H1 (cell line): ENCODE data around the gene NHEJ1. TPM values are rescaled to one million over a fixed set of nuclear protein-coding genes. Genes with fewer than 3 reads are reported as not detected.

Experiments
- CTCF ChIA-PET: fragments of 300-600 bp; sonication (Branson Sonifier 250); formaldehyde crosslinking; loops from one replicate; lab custom pipeline; 2021; ENCODE audit not compliant: partially characterized antibody; lab: Charles Lee
- POLR2A ChIA-PET: fragments of 300-600 bp; sonication (Branson Sonifier 250); formaldehyde crosslinking; loops from one replicate; lab custom pipeline; 2021; ENCODE audit warnings: inconsistent platforms; ENCODE audit not compliant: partially characterized antibody; lab: Charles Lee
- DNase-seq, 2 experiments: peaks; one replicate each; pipeline versions ENCODE4 v3.0.0 to v3.0.0-alpha.2; 2010 to 2022; ENCODE audit warnings: low spot score in 2 of 2, low read depth in 1 of 2, mixed read lengths in 1 of 2
- FAIRE-seq: peaks from 2 replicates; lab custom pipeline; 2011; peaks lifted over from hg19 to GRCh38; lab: Jason Lieb, UNC
- H2AFZ ChIP-seq: 2 replicates; pipeline ENCODE4 v1.8.1; 2012; ENCODE audit warnings: low read length, inconsistent platforms
- H2AK5ac ChIP-seq: 2 replicates; pipeline ENCODE4 v1.6.1; 2013; ENCODE audit warnings: low read depth, low read length
- H2BK120ac ChIP-seq: replicated peaks from 2 replicates; pipeline ENCODE3; 2013; ENCODE audit warnings: low read depth, low read length, inconsistent platforms
- H2BK12ac ChIP-seq: 2 replicates; pipeline ENCODE4 v1.6.1; 2013; ENCODE audit warnings: low read depth, low read length
- H2BK15ac ChIP-seq: 2 replicates; pipeline ENCODE4 v1.6.1; 2013; ENCODE audit warnings: low read length
- H2BK20ac ChIP-seq: 2 replicates; pipeline ENCODE4 v1.6.1; 2013; ENCODE audit warnings: low read length
- H2BK5ac ChIP-seq: 2 replicates; pipeline ENCODE4 v1.6.1; 2013; ENCODE audit warnings: low read depth, low read length
- H3K14ac ChIP-seq: 2 replicates; pipeline ENCODE4 v1.6.1; 2013; ENCODE audit warnings: inconsistent platforms; ENCODE audit not compliant: insufficient read length
- H3K18ac ChIP-seq: 2 replicates; pipeline ENCODE4 v1.6.1; 2013; ENCODE audit warnings: low read length; ENCODE audit errors: extremely low read depth
- H3K23ac ChIP-seq: 2 replicates; pipeline ENCODE4 v1.6.1; 2013; ENCODE audit warnings: inconsistent platforms; ENCODE audit not compliant: insufficient read length
- H3K23me2 ChIP-seq: 2 replicates; pipeline ENCODE4 v1.6.1; 2013; ENCODE audit warnings: low read depth, low read length
- H3K27ac ChIP-seq: 2 replicates; pipeline ENCODE4 v1.6.1; 2011; ENCODE audit warnings: low read depth, low read length, inconsistent platforms
- H3K27me3 ChIP-seq, 4 experiments: replicated peaks in 1 of 4; 1 replicate in 1 of 4; 2 replicates in 3 of 4; pipeline versions ENCODE4 v1.6.1 to v1.8.1; 2011 to 2013; ENCODE audit warnings: low read length in 3 of 4, mild to moderate bottlenecking in 3 of 4, inconsistent platforms in 2 of 4, mixed read lengths in 2 of 4, moderate library complexity in 1 of 4; ENCODE audit not compliant: control insufficient read depth in 3 of 4, insufficient read depth in 3 of 4; ENCODE audit errors: extremely low read depth in 1 of 4
- H3K36me3 ChIP-seq, 4 experiments: 2 replicates each; pipeline versions ENCODE4 v1.6.1 to v1.8.1; 2011 to 2013; ENCODE audit warnings: mild to moderate bottlenecking in 4 of 4, low read length in 3 of 4, moderate library complexity in 2 of 4, control low read depth in 1 of 4, inconsistent platforms in 1 of 4; ENCODE audit not compliant: insufficient read depth in 4 of 4, control insufficient read depth in 2 of 4
- H3K4ac ChIP-seq: replicated peaks from 2 replicates; pipeline ENCODE3; 2013; ENCODE audit warnings: low read length, low read depth, mixed read lengths, inconsistent platforms; ENCODE audit not compliant: insufficient read length
- H3K4me1 ChIP-seq, 4 experiments: replicated peaks in 1 of 4; 1 replicate in 1 of 4; 2 replicates in 3 of 4; pipeline versions ENCODE4 v1.6.1 to v1.8.1; 2011 to 2013; ENCODE audit warnings: low read length in 3 of 4, inconsistent platforms in 2 of 4, mixed read lengths in 1 of 4; ENCODE audit not compliant: insufficient read depth in 4 of 4, control insufficient read depth in 3 of 4
- H3K4me2 ChIP-seq, 2 experiments: 2 replicates each; pipeline versions ENCODE4 v1.6.1 to v1.8.1; 2011 to 2013; ENCODE audit warnings: low read depth in 2 of 2, low read length in 2 of 2, control low read depth in 1 of 2, inconsistent platforms in 1 of 2, mild to moderate bottlenecking in 1 of 2; ENCODE audit not compliant: insufficient read depth in 1 of 2
- H3K4me3 ChIP-seq, 4 experiments: fragments of 200-600, 300-600 bp in 1 of 4; sonication (generic), shearing (Covaris generic), sonication (Bioruptor Twin) in 1 of 4; 2 replicates each; pipeline versions ENCODE4 v1.5.1 to v1.8.1; 2011 to 2016; ENCODE audit warnings: low read length in 4 of 4, low read depth in 3 of 4, control low read depth in 2 of 4, inconsistent platforms in 2 of 4, mild to moderate bottlenecking in 2 of 4, mixed read lengths in 1 of 4, moderate library complexity in 1 of 4; ENCODE audit not compliant: insufficient read depth in 2 of 4; ENCODE audit errors: extremely low read depth in 1 of 4
- H3K56ac ChIP-seq: replicated peaks from 2 replicates; pipeline ENCODE3; 2013; ENCODE audit warnings: low read depth, mild to moderate bottlenecking, mixed read lengths, low read length, inconsistent platforms; ENCODE audit not compliant: insufficient read length
- H3K79me1 ChIP-seq: 2 replicates; pipeline ENCODE4 v1.6.1; 2013; ENCODE audit warnings: low read depth, low read length, control low read depth
- H3K79me2 ChIP-seq, 2 experiments: 2 replicates each; pipeline versions ENCODE4 v1.6.1 to v1.8.1; 2012 to 2013; ENCODE audit warnings: low read length in 2 of 2, mild to moderate bottlenecking in 2 of 2, inconsistent platforms in 1 of 2; ENCODE audit not compliant: insufficient read depth in 2 of 2, control insufficient read depth in 1 of 2
- H3K9ac ChIP-seq, 4 experiments: replicated peaks in 1 of 4; 1 replicate in 1 of 4; 2 replicates in 3 of 4; pipeline versions ENCODE4 v1.6.1 to v1.8.1; 2011 to 2013; ENCODE audit warnings: low read depth in 3 of 4, low read length in 3 of 4, control low read depth in 2 of 4, mild to moderate bottlenecking in 2 of 4, moderate library complexity in 2 of 4, inconsistent platforms in 1 of 4; ENCODE audit errors: extremely low read depth in 1 of 4
- H3K9me3 ChIP-seq, 2 experiments: 2 replicates each; pipeline versions ENCODE4 v1.6.1 to v1.8.1; 2012 to 2013; ENCODE audit warnings: mild to moderate bottlenecking in 2 of 2, moderate library complexity in 2 of 2, control low read depth in 1 of 2, inconsistent platforms in 1 of 2, low read depth in 1 of 2, low read length in 1 of 2, mixed read lengths in 1 of 2; ENCODE audit not compliant: insufficient read depth in 2 of 2
- H4K20me1 ChIP-seq, 2 experiments: replicated peaks in 1 of 2; 2 replicates each; pipeline versions ENCODE3 to v1.8.1; 2011 to 2013; ENCODE audit warnings: inconsistent platforms in 2 of 2, low read length in 2 of 2, mild to moderate bottlenecking in 1 of 2; ENCODE audit not compliant: insufficient read depth in 2 of 2, control insufficient read depth in 1 of 2
- H4K5ac ChIP-seq: 2 replicates; pipeline ENCODE4 v1.6.1; 2013; ENCODE audit warnings: low read length, low read depth, mixed read lengths, inconsistent platforms; ENCODE audit not compliant: insufficient read length
- H4K8ac ChIP-seq: 2 replicates; pipeline ENCODE4 v1.8.0; 2013; ENCODE audit warnings: mild to moderate bottlenecking, moderate library complexity, low read length, inconsistent platforms; ENCODE audit not compliant: insufficient read depth; ENCODE audit errors: extremely low read depth
- H4K91ac ChIP-seq: replicated peaks from 2 replicates; pipeline ENCODE3; 2013; ENCODE audit warnings: low read length, mixed read lengths, inconsistent platforms; ENCODE audit not compliant: insufficient read length
- BRCA1 ChIP-seq: IDR thresholded peaks from 2 replicates; pipeline ENCODE4 v1.6.1; 2012; ENCODE audit warnings: low read depth, low read length, improper control_type of control experiment
- CBX8 ChIP-seq: fragments of 300-800, 300-1000 bp; sonication (generic); IDR thresholded peaks from 2 replicates; pipeline ENCODE4 v1.7.1; 2016; ENCODE audit warnings: low read depth, low read length, borderline replicate concordance
- CEBPB ChIP-seq: IDR thresholded peaks from 2 replicates; pipeline ENCODE4 v1.6.1; 2012; ENCODE audit warnings: low read depth, low read length
- CHD1 ChIP-seq: IDR thresholded peaks from 2 replicates; pipeline ENCODE4 v1.6.1; 2012; ENCODE audit warnings: low read depth, low read length, improper control_type of control experiment
- CREB1 ChIP-seq: IDR thresholded peaks from 2 replicates; pipeline ENCODE4 v1.6.1; 2012; ENCODE audit warnings: inconsistent platforms
- KDM4A ChIP-seq: IDR thresholded peaks from one replicate; pipeline ENCODE4 v1.7.1; 2012; ENCODE audit warnings: low read depth, mild to moderate bottlenecking, moderate library complexity, low read length, inconsistent platforms; ENCODE audit not compliant: severe bottlenecking
- PHF8 ChIP-seq: fragments of 200-600 bp; sonication (generic); conservative IDR thresholded peaks from 2 replicates; pipeline ENCODE4 v1.7.1; 2012; ENCODE audit warnings: low read depth, mild to moderate bottlenecking, inconsistent platforms, low read length, moderate library complexity
- SAP30 ChIP-seq: fragments of 300-600 bp; sonication (generic); IDR thresholded peaks from 2 replicates; pipeline ENCODE4 v1.7.1; 2012; ENCODE audit warnings: low read length, moderate library complexity, mild to moderate bottlenecking, inconsistent platforms; ENCODE audit not compliant: insufficient read depth, insufficient replicate concordance
- SIN3A ChIP-seq, 2 experiments: IDR thresholded peaks in 1 of 2; conservative IDR thresholded peaks in 1 of 2; 2 replicates each; pipeline ENCODE4 v1.6.1; 2011 to 2012; ENCODE audit warnings: low read length in 2 of 2, improper control_type of control experiment in 1 of 2, low read depth in 1 of 2, mild to moderate bottlenecking in 1 of 2
- SP2 ChIP-seq: IDR thresholded peaks from 2 replicates; pipeline ENCODE4 v1.6.1; 2012; ENCODE audit warnings: mild to moderate bottlenecking, low read length, inconsistent platforms
- YY1 ChIP-seq: IDR thresholded peaks from 2 replicates; pipeline ENCODE4 v1.6.1; 2011; ENCODE audit warnings: low read depth, mild to moderate bottlenecking, low read length
- WGBS, 2 experiments: shearing (Covaris generic) in 1 of 2; methylation state at CpG; one replicate each; pipeline versions ENCODE4 v1.1.6 to v1.1.7; 2013 to 2015; ENCODE audit warnings: low lambda C conversion rate in 2 of 2, mixed read lengths in 2 of 2, inconsistent platforms in 1 of 2, low coverage in 1 of 2, missing lambda C conversion rate in 1 of 2; ENCODE audit not compliant: insufficient replicate concordance in 2 of 2, insufficient coverage in 1 of 2, insufficient read length in 1 of 2; ENCODE audit errors: extremely low coverage in 1 of 2, missing lambda C conversion rate in 1 of 2; 5-methylcytosine and 5-hydroxymethylcytosine counted together
- polyA plus RNA-seq, 7 experiments: library from polyadenylated mRNA; depleted of rRNA in 3 of 7; stranded (reverse) in 5 of 7; unstranded in 2 of 7; fragments of >200 nt in 5 of 7; fragments of 200-250 nt in 2 of 7; gene quantifications; 1 replicate in 5 of 7; 2 replicates in 1 of 7; 4 replicates in 1 of 7; pipeline versions ENCODE4 v1.2.1 to v1.2.3, GENCODE V29; 2011 to 2013; ENCODE audit warnings: missing spikeins in 2 of 7, mixed read lengths in 2 of 7
- total RNA-seq: library from RNA; stranded (reverse); fragmentation: NEBNext Ultra II Directional; extraction: Animal tissue kit (Norgen Biotek cat#: 25700); gene quantifications from 2 replicates; pipeline ENCODE4 v1.2.1, GENCODE V29; 2021
- TF ChIP-seq, protein P1 (sequence below), 3 experiments: IDR thresholded peaks; 1 replicate in 2 of 3; 2 replicates in 1 of 3; pipeline versions ENCODE4 v1.5.1 to v1.6.1; 2011; ENCODE audit warnings: low read length in 3 of 3, mild to moderate bottlenecking in 3 of 3, inconsistent platforms in 2 of 3, low read depth in 1 of 3, moderate library complexity in 1 of 3; ENCODE audit not compliant: insufficient read depth in 1 of 3; ENCODE audit errors: control extremely low read depth in 1 of 3

Gene NHEJ1
- total and polyA plus RNA-seq, 2 of the 8 experiments (the other 6 are each of a cell fraction or from before 2014, with no cell fraction given): 22.7 to 24.1 TPM

DNA sequence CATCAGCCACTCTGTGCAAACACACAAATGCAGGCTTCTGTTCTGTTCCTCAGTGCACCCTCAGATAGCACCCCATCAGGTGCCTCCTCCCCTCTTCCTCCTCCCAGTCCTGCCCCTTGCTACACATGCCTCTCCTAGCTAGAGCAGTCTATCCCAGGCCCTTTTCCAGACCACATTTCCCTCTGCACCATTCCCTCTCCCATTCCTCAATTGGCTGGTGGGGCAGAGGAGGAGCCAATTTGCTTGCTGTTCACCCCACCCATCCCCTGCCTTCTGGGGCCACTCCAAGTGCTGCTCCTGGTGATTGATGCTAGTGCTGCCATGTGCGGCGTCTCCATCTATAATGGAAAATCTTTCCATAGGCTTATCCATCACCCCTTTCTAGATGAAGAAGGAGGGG, 124.7 kb downstream of the NHEJ1 start:
- ChIA-PET POLR2A (no interaction called here), CTCF (interaction anchor here (0.6 to 62.8 kb wide), 5 partner anchors 11 to 707 kb away, joined by 3 to 1777 read pairs (median 4); partner anchors contain the start of genes CFAP65 and IHH)
- H2AK5ac ChIP-seq: no peak overlapping the region
- H4K20me1 ChIP-seq: no peaks in the 10 kb centered on the region
- no peak overlapping the region for H3K56ac ChIP-seq
- H4K5ac ChIP-seq: no peak overlapping the region
- H3K14ac ChIP-seq: no peak overlapping the region
- H3K18ac ChIP-seq: no peak overlapping the region
- no peak overlapping the region for H2BK5ac ChIP-seq
- H2AFZ ChIP-seq: no peak overlapping the region
- no peaks in the 10 kb centered on the region for H3K79me2 ChIP-seq
- no peaks in the 10 kb centered on the region for H3K4me1 ChIP-seq
- H4K8ac ChIP-seq: peak overlapping the region; percentile 59; the same call in 1 of the 2 replicates
- H3K27ac ChIP-seq: no peak overlapping the region
- 87% methylated on average over 2 of the region's 2 CpGs; no CpG with 5 or more reads in 1 of the 2 experiments for WGBS, 2 experiments
- H3K36me3 ChIP-seq: no peaks in the 10 kb centered on the region
- H3K4ac ChIP-seq: no peak overlapping the region
- no peak overlapping the region for H2BK15ac ChIP-seq
- peaks cover 0 to 5% (median 0%) of the 10 kb centered on the region in 4 experiments; a peak in 1 of 7 replicates for H3K27me3 ChIP-seq
- no peaks in the 10 kb centered on the region for H3K79me1 ChIP-seq
- H2BK20ac ChIP-seq: no peak overlapping the region
- no peaks in the 10 kb centered on the region for H3K9me3 ChIP-seq
- no peak overlapping the region for H3K23ac ChIP-seq
- H3K4me2 ChIP-seq: no peak overlapping the region
- DNase-seq: no peak
- H3K4me3 ChIP-seq: no peak overlapping the region
- FAIRE-seq: no peak
- H2BK12ac ChIP-seq: no peak overlapping the region
- H2BK120ac ChIP-seq: no peak overlapping the region
- no peak overlapping the region for H4K91ac ChIP-seq
- no peak overlapping the region for H3K9ac ChIP-seq
- H3K23me2 ChIP-seq: no peaks in the 10 kb centered on the region
- TF ChIP-seq CBX8 (no peak), PHF8 (no peak), CHD1 (no peak), CREB1 (no peak), SAP30 (no peak), KDM4A (no peak), BRCA1 (no peak), SP2 (no peak), YY1 (no peak), SIN3A (conservative IDR thresholded peaks at IDR 0.05 in 1 of 2, IDR thresholded peaks at IDR 0.05 in 1 of 2; ENCODE audit: low read depth in 1 of 2, low read length in 2 of 2) (no peak), CEBPB (no peak)
- TF ChIP-seq, protein P1, sequence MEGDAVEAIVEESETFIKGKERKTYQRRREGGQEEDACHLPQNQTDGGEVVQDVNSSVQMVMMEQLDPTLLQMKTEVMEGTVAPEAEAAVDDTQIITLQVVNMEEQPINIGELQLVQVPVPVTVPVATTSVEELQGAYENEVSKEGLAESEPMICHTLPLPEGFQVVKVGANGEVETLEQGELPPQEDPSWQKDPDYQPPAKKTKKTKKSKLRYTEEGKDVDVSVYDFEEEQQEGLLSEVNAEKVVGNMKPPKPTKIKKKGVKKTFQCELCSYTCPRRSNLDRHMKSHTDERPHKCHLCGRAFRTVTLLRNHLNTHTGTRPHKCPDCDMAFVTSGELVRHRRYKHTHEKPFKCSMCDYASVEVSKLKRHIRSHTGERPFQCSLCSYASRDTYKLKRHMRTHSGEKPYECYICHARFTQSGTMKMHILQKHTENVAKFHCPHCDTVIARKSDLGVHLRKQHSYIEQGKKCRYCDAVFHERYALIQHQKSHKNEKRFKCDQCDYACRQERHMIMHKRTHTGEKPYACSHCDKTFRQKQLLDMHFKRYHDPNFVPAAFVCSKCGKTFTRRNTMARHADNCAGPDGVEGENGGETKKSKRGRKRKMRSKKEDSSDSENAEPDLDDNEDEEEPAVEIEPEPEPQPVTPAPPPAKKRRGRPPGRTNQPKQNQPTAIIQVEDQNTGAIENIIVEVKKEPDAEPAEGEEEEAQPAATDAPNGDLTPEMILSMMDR (IDR thresholded peaks at IDR 0.05; ENCODE audit: control extremely low read depth in 1 of 3, insufficient read depth in 1 of 3, low read depth in 1 of 3, low read length in 3 of 3): no peak
